HG03175 (cell line): ENCODE results near the gene UBXN1.
"Not testable (repeated sequence)": the region's sequence is repeated elsewhere in the genome, so short reads cannot be mapped to it uniquely, and the experiment has no call there.

Experiments
- ATAC-seq: cut with Tn5 transposase; IDR thresholded peaks from one replicate; pipeline ENCODE4 v1.9.1; 2021; ENCODE audit warnings: mild to moderate bottlenecking, moderate library complexity; ENCODE audit not compliant: unreplicated experiment

UBXN1 gene

DNA sequence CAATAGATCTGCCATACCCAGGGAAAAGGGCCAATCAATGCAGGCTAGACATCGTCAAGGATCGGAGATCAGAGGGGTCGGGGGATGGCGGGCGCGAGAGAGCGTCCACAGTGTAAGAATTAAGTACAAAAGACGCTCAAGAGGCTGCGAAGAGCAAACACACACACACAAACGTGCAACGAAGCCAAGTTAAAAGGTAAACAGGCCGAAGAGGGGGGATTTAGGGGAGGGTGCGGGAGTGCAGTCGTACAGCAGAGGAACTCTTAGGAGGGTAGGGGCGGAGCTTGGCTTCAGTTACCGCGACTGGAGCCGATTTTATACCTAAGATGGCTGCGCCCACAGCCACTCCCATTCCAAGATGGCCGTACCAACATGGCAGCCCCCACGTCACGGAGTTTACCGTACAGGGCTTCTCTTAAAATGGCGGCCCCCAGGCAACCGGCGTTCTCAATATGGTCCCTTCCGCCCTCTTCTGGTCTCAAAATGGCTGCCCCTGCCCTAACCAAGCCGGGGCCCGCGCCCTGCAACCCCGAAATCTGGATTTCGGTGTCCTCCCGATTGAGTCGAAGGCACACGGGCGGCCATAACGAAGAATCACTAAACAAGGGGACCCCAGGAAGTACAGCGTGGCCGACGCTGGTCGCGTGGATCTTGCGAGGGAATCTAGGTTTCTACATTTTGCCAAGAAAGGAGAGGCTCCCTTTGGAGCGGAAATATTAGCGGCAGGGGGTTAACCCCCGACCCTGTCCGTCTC, 30.6 kb upstream of the UBXN1 start:
- ATAC-seq = peak; percentile 78

GRCh38 chr11:62708793-62709192, 29.9 kb upstream of the UBXN1 start:
- no peak for ATAC-seq

- no peak for ATAC-seq
These were observed 29.5 kb upstream of the UBXN1 start for GRCh38 chr11:62708392-62708791.

DNA sequence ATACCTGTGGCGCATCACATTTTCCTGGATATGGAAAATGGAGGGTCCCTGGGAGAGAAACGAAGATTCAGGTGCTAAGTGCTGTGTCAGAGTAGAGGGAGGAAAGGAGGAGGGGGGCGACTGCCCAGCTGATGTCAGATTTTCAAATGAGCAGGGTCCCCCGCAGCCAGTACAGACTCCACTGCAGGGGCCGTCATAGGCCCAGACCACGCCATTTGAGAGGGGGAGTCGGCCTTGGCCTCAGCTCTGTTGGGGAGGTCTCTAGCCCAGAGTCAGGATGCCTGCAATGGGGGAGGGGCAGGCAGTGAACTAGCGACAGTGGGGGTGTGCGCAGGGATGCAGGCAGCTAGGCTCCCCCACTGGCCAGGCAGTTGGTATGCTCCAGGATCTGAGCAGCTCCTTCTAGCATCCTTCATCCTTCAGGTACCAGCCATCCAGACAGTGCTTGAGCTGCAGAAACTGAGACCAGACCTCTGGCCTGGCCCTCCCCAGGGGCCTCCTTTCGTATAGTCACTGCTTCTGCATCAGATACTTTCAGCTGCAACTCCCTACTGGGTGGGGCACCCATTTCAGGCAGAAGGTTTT, 28.5 kb upstream of the UBXN1 start, which contains the start of the genes BSCL2 and GNG3:
Gene BSCL2, minus strand, starts transcription at position 148 of the 585 bp plus-strand sequence. CDS start 229 bp downstream, outside the sequence.
Gene GNG3, plus strand, starts transcription at position 400 of the 585 bp plus-strand sequence. CDS start 620 bp downstream, outside the sequence.
- no peak for ATAC-seq

DNA sequence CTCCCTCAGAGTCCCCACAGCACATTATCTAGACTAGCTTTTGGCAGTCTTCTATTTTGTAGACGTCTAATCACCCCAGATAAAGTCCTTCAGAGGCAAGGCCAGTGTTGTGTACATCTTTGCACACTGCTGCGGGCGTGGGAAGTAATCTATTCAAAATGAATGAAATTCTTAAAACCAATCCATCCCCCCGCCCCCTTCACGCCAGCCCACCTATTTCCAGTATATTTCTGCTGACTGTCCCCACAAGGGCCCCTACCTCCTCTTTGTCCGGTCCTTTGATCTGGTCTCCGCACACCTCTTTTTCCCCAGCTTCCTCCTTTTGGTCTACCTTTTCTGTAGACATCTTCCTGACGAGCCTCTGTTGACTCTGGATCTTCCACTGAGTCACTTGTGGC, 28.0 kb upstream of the UBXN1 start:
- no peak for ATAC-seq

GRCh38 chr11:62705880-62706849, 27.3 kb upstream of the UBXN1 start:
- peak; percentile 53 for ATAC-seq

DNA sequence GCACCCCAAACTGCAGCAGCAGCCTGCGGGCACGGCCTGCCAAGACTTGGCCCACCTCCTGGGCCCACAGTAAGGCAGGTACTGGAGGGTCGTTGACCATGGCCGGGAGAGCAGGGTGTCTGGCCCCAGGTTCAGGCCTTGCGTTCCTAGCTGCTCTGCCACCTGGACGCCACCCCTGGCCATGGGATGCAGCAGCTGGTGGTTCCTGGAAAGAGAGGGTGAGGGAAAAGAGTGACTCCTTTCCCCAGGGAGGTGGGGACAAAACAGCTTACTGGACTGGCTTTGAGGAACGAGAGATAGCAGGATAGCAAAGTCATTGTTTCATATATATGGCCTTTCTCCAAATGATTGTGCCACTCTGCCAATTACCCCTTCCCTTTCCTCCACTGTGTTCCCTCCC, 26.5 kb upstream of the UBXN1 start:
- no peak for ATAC-seq

DNA sequence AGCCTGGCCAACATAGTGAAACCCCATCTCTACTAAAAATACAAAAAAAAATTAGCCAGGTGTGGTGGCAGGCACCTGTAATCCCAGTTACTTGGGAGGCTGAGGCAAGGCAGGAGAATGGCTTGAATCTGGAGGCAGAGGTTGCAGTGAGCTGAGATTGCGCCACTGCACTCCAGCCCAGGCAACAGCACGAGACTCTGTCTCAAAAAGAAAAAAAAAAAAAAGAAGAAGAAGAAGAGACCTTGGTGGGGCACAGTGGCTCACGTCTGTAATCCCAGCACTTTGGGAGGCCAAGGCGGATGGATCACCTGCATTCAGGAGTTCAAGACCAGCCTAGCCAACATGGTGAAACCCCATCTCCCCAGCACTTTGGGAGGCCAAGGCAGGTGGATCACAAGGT, 25.0 kb upstream of the UBXN1 start:
- ATAC-seq = not testable (repeated sequence)

DNA sequence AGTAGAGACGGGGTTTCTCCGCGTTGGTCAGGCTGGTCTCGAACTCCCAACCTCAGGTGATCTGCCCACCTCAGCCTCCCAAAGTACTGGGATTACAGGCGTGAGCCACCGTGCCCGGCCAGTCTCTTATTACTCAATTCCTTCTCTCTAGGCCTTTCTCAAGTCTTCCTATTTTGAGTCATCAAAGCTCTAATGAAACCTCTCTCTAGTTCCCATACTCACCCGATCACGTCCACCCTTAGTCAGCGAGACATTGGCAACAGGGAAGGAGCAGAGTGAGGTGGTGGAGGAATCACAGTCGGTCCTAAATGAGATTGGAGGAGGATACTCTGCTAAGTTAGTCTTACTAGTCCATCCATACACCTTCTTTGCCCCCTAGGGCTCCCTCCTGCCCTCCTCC, 23.4 kb upstream of the UBXN1 start:
- ATAC-seq = no peak

DNA sequence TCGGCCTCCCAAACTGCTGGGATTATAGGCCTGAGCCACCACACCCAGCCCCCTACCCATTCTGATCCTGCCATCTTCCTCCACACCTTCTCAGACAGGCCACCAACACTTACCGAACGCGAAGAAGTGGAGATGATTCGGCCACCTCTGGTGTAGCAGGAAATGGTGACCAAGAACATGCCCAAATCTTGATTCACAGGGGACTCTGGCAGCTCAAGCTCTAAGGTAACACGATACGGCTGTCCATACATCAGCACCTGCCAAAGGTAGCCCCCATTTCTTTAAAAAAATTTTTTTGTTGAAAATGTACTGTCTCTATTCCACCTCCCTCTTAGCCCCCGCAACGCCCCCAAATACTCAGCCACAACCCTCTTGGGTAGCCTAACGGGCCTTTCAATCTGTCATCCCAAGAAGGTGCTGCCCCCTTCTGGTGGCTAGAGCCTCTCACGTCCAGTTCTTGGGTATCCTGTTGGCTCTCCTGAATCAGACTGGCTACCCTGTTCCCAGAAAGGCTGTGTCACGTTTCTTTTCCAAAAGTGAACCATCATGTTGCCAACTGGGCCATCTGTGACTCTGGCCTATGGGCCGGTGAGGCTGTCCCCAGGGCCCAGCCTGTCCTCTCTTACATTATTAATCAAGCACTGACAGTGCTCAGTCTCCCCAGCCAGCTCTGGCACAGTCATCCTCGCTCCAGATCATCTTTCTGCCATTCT, 15.7 kb upstream of the UBXN1 start:
- ATAC-seq = no peak

GRCh38 chr11:62693624-62694023, 14.8 kb upstream of the UBXN1 start:
- not testable (repeated sequence) for ATAC-seq

DNA sequence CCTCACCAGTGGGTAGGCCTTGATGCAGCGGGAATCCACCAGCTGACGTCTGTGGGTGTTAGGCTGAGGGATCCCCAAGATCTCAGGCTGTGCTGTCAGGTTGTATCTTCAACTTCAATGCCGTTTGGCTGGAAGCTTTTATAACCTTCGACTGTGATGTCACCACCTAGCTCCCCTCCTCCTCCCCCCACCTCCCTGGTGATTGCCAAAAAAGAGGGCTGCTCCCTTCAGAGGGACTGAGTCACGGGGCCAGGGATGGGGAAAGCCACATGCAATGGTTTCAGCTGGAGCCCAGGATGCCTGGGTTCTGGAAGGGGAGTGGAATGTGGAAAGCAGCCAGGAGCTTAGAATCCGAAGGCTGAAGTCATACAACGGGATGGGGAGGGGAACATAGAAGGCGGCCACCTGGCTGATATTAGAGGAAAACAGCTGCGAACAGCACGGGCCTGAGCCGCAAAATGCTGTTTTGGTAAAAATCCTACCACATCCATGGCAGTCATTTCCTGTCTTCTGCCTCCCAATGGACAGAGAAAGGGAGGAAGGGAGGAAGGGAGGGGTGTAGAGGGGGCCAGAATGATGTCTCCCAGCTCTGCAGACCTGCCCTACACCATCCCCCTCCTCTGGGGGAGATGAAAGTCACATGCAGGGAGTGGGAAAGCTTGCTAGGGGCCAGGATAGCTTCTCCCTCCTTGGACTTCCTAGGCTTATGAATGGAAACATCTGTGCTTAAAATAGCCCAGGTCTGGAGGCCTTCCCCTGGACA, 10.7 kb upstream of the UBXN1 start, which contains the start of gene LRRN4CL:
Gene LRRN4CL, minus strand, starts transcription at position 110 of the 763 bp plus-strand sequence. CDS start 1,022 bp downstream, outside the sequence.
- no peak for ATAC-seq

DNA sequence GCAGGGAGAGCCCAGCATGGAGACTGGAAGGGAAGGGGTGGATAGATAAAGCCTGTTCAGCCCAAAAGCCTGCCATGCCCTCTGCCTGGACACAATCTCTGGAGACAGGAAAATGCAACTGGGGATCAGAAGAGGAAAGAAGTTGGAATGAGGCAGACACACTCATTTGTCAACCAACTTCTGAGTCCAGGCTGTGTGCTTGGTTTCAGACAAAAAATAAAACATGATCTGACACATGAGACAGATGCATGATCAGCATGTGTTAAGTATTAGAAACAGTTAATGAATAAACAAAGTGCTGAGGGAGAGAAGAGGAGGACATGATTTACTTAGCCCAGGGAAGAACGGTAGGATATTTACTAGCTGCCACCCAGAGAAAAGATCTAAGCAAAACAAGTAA, 9.6 kb upstream of the UBXN1 start:
- no peak for ATAC-seq

- ATAC-seq = no peak
These were observed 8.9 kb upstream of the UBXN1 start for GRCh38 chr11:62687508-62688396.

- ATAC-seq = no peak
These were observed 3.6 kb upstream of the UBXN1 start for GRCh38 chr11:62682518-62682917.

GRCh38 chr11:62680825-62681240, 2.0 kb upstream of the UBXN1 start:
- peak; percentile 64 for ATAC-seq

DNA sequence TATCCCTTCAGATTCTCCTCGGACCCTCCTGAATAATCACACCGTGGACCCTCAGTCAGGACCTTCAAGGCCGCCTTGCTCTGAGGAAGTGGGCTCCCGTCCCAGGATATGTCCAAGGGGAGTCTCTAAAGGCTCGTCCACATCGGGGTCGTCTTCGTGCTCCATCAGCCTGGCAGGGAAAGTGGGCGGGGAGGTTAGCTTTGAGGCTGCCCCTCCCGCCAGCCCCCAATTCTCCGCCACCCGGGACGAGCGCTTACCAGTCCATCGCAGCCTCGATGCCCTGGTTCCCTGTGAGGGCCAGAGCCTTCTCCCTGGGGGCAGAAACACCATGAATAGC, 472 bp downstream of the UBXN1 start:
- ATAC-seq = no peak

DNA sequence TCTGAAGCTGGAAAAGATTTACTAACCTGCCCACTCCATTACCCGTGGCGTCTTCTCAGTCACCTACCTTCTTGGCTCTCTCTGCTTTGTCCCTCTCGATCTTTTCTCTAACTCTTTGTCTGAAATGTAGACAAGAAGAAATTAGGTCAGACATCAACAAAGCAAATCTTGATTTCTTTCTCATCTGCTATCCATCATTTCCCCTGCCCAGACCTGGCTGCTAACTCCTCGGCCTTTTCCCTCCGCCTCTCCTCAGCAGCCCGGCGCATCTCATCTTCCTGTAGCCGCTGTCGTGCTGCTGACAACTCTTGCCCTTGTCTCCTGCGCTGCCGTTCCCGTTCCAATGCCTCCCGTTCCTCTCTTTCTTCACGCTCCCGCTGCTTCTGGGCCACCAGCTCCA, 1.2 kb downstream of the UBXN1 start:
- no peak for ATAC-seq

GRCh38 chr11:62677156-62677555, 1.7 kb downstream of the UBXN1 start:
- no peak for ATAC-seq
